Upper lobe of left lung (tissue), 6 donors: Measurements from ENCODE around the gene PPP2R2C. TPM values are rescaled to one million over a fixed set of nuclear protein-coding genes. Genes with fewer than 3 reads are reported as not detected.

ENCODE experiments used
- ATAC-seq, 2 donors: fragments of 200-7000 bp; cut with Tn5 transposase; one replicate each; pipeline ENCODE4 v1.9.1; 2022; ENCODE audit warnings: mild to moderate bottlenecking in 2 of 2, moderate library complexity in 2 of 2; ENCODE audit not compliant: low FRiP score in 2 of 2
- DNase-seq, 2 donors: peaks; one replicate each; pipeline ENCODE4 v3.0.0-alpha.2; 2019 to 2020
- H3K27ac ChIP-seq, 4 donors: fragments of 200-600 bp; sonication (generic); one replicate each; pipeline ENCODE4 v1.5.1; 2016 to 2019
- H3K27me3 ChIP-seq, 4 donors: fragments of 200-600 bp; sonication (generic); one replicate each; pipeline ENCODE4 v1.5.1; 2017 to 2019
- H3K36me3 ChIP-seq, 4 donors: fragments of 200-600 bp; sonication (generic); one replicate each; pipeline ENCODE4 v1.5.1; 2016 to 2019
- H3K4me1 ChIP-seq, 4 donors: fragments of 200-600 bp; sonication (generic); one replicate each; pipeline ENCODE4 v1.5.1; 2018 to 2019
- H3K4me3 ChIP-seq, 4 donors: fragments of 200-600 bp; sonication (generic); one replicate each; pipeline ENCODE4 v1.5.1; 2017 to 2019; ENCODE audit warnings: mild to moderate bottlenecking in 2 of 4, moderate library complexity in 1 of 4
- H3K9me3 ChIP-seq, 4 donors: fragments of 200-600 bp; sonication (generic); one replicate each; pipeline ENCODE4 v1.5.1; 2018 to 2019
- CTCF ChIP-seq, 6 experiments: fragments of 450-650 bp in 4 of 6; fragments of 200-600 bp in 2 of 6; sonication (generic) in 2 of 6; IDR thresholded peaks; one replicate each; pipeline ENCODE4 v1.5.1; 2016 to 2019; ENCODE audit warnings: antibody characterized with exemption in 6 of 6
- EP300 ChIP-seq, 4 donors: sonication (generic); formaldehyde crosslinking; IDR thresholded peaks; one replicate each; pipeline ENCODE4 v1.5.1; 2017; ENCODE audit warnings: antibody characterized with exemption in 4 of 4, control low read depth in 2 of 4
- POLR2A ChIP-seq, 4 donors: fragments of 450-650 bp; IDR thresholded peaks; one replicate each; pipeline ENCODE4 v1.5.1; 2016 to 2017; ENCODE audit warnings: antibody characterized with exemption in 4 of 4, mild to moderate bottlenecking in 2 of 4
- POLR2AphosphoS5 ChIP-seq, 2 donors: sonication (generic); formaldehyde crosslinking; IDR thresholded peaks; one replicate each; pipeline ENCODE4 v1.5.1; 2017; ENCODE audit warnings: antibody characterized with exemption in 2 of 2
- WGBS, 2 donors: methylation state at CpG; one replicate each; pipeline ENCODE4 v1.1.5; 2017 to 2018; 5-methylcytosine and 5-hydroxymethylcytosine counted together
- total RNA-seq, 6 donors: library from RNA; depleted of rRNA in 4 of 6; stranded (reverse); fragments of >200 nt in 4 of 6; gene quantifications; one replicate each; pipeline versions ENCODE4 v1.1.0 to v1.2.1, GENCODE V29; 2016 to 2021
- donor health status: DM: no; HTN: no; CAD: no; lungs with moderate emphysema.
- donor health status: DM: no; HTN: yes; CAD: no; lungs with severe emphysema.

Gene PPP2R2C
- total RNA-seq, 6 donors from 2014 or later = 0.09 to 0.17 TPM; not detected in 4

GRCh38 chr4:6383929-6384328 is 88.5 kb downstream of the PPP2R2C start:
- WGBS, 2 donors = 74 to 79% methylated on average over 8 to 9 of the region's 9 CpGs
- H3K27me3 ChIP-seq = peaks cover 0 to 6% (median 0%) of the 10 kb centered on the region in 4 donors
- DNase-seq (no peak), ATAC-seq (no peak)
- no peak overlapping the region for H3K4me3 ChIP-seq
- TF ChIP-seq CTCF (IDR thresholded peaks at IDR 0.05) (no peak), EP300 (IDR thresholded peaks at IDR 0.05) (no peak), POLR2A (IDR thresholded peaks at IDR 0.05) (no peak)
- H3K4me1 ChIP-seq = no peaks in the 10 kb centered on the region
- no peak overlapping the region for H3K27ac ChIP-seq
- H3K9me3 ChIP-seq = no peaks in the 10 kb centered on the region
- no peaks in the 10 kb centered on the region for H3K36me3 ChIP-seq

GRCh38 chr4:6383009-6383404 is 89.4 kb downstream of the PPP2R2C start:
- DNase-seq = no peak
- Histone ChIP-seq H3K9me3 (no peaks in the 10 kb centered on the region), H3K36me3 (no peaks in the 10 kb centered on the region), H3K27me3 (peaks cover 0 to 6% (median 0%) of the 10 kb centered on the region in 4 donors), H3K4me3 (no peak overlapping the region), H3K27ac (no peak overlapping the region), H3K4me1 (no peaks in the 10 kb centered on the region)
- TF ChIP-seq EP300 (IDR thresholded peaks at IDR 0.05) (no peak), CTCF (IDR thresholded peaks at IDR 0.05) (no peak), POLR2AphosphoS5 (IDR thresholded peaks at IDR 0.05) (no peak), POLR2A (IDR thresholded peaks at IDR 0.05) (no peak)
- ATAC-seq = no peak
- 76 to 78% methylated on average over 5 to 10 of the region's 10 CpGs for WGBS, 2 donors

- TF ChIP-seq POLR2AphosphoS5 (IDR thresholded peaks at IDR 0.05) (no peak), POLR2A (IDR thresholded peaks at IDR 0.05) (no peak), EP300 (IDR thresholded peaks at IDR 0.05) (no peak), CTCF (IDR thresholded peaks at IDR 0.05) (no peak)
- no peak for ATAC-seq
- 80 to 89% methylated on average over 4 of the region's 4 CpGs for WGBS, 2 donors
Observed at GRCh38 chr4:6381571-6382123, 90.8 kb downstream of the PPP2R2C start.

DNA sequence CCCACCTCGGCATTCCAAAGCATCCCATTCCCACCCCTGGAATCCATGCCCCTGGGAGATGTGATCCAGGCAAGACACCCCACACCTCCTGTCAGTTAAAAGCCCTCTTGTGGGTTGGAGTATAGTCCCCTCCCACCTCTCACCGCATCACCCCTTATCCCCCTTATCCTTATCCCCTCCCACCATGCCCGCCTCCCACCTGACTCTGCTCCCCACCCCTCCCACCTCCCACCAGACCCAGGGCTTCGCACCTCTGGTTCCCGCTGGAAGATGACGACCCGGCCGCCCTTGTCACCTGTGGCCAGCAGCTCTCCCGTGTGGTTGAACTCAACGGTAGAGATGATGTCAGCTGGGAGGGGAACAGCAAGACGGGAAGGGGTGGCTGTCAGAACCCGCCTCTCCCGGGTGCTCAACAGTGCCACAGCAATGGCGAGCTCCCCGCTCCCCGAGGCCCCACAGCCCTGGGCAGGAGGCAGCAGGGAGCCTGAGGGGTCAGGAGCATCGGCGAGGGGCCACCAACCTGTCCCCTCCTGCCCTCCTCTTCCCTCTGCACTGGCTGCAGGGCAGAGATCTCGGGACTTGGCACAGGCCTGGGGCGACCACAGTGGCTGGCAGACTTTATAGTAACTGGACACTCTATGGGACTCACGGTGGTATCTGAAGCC is 91.5 kb downstream of the PPP2R2C start:
- H3K27me3 ChIP-seq = peaks cover 0 to 6% (median 0%) of the 10 kb centered on the region in 4 donors
- WGBS, 2 donors = 53 to 56% methylated on average over 10 to 21 of the region's 21 CpGs
- DNase-seq (peak in 1 of 2 donors; percentile 56), ATAC-seq (no peak)
- no peak for TF ChIP-seq POLR2AphosphoS5 (IDR thresholded peaks at IDR 0.05)
- no peak for TF ChIP-seq POLR2A (IDR thresholded peaks at IDR 0.05)
- no peak for TF ChIP-seq EP300 (IDR thresholded peaks at IDR 0.05)
- no peak for TF ChIP-seq CTCF (IDR thresholded peaks at IDR 0.05)
- no peaks in the 10 kb centered on the region for H3K36me3 ChIP-seq
- H3K27ac ChIP-seq = no peak overlapping the region
- H3K4me1 ChIP-seq = no peaks in the 10 kb centered on the region
- H3K9me3 ChIP-seq = no peaks in the 10 kb centered on the region
- no peak overlapping the region for H3K4me3 ChIP-seq

More at GRCh38 chr4:6381571-6382123, 90.8 kb downstream of the PPP2R2C start:
- Histone ChIP-seq H3K27me3 (peaks cover 0 to 6% (median 0%) of the 10 kb centered on the region in 4 donors), H3K27ac (no peak overlapping the region), H3K9me3 (no peaks in the 10 kb centered on the region), H3K36me3 (no peaks in the 10 kb centered on the region), H3K4me3 (no peak overlapping the region), H3K4me1 (no peaks in the 10 kb centered on the region)
- DNase-seq = no peak
